ENCODE data around the gene TPM3. TPM values are rescaled to one million over a fixed set of nuclear protein-coding genes. Genes with fewer than 3 reads are reported as not detected.

The TPM3 gene
- total and polyA plus RNA-seq, 2 experiments from 2014 or later, result 120 to 139 TPM

- Histone ChIP-seq H3K27me3 (no peaks in the 10 kb centered on the region), H3K27ac (no peak overlapping the region), H3K4me3 (no peak overlapping the region), H3K9me3 (ENCODE audit: low read depth) (no peaks in the 10 kb centered on the region), H3K36me3 (no peaks in the 10 kb centered on the region), H3K4me1 (ENCODE audit: low read depth) (peaks cover under 1% of the 10 kb centered on the region)
- TF ChIP-seq, protein P1, sequence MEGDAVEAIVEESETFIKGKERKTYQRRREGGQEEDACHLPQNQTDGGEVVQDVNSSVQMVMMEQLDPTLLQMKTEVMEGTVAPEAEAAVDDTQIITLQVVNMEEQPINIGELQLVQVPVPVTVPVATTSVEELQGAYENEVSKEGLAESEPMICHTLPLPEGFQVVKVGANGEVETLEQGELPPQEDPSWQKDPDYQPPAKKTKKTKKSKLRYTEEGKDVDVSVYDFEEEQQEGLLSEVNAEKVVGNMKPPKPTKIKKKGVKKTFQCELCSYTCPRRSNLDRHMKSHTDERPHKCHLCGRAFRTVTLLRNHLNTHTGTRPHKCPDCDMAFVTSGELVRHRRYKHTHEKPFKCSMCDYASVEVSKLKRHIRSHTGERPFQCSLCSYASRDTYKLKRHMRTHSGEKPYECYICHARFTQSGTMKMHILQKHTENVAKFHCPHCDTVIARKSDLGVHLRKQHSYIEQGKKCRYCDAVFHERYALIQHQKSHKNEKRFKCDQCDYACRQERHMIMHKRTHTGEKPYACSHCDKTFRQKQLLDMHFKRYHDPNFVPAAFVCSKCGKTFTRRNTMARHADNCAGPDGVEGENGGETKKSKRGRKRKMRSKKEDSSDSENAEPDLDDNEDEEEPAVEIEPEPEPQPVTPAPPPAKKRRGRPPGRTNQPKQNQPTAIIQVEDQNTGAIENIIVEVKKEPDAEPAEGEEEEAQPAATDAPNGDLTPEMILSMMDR (IDR thresholded peaks at IDR 0.05; ENCODE audit: low read depth, low read length), result no peak
- DNase-seq (ENCODE audit: low read depth in 1 of 2, low spot score in 1 of 2), result no peak
Measured at GRCh38 chr1:154186852-154187501, 4.9 kb downstream of the TPM3 start.

DNA sequence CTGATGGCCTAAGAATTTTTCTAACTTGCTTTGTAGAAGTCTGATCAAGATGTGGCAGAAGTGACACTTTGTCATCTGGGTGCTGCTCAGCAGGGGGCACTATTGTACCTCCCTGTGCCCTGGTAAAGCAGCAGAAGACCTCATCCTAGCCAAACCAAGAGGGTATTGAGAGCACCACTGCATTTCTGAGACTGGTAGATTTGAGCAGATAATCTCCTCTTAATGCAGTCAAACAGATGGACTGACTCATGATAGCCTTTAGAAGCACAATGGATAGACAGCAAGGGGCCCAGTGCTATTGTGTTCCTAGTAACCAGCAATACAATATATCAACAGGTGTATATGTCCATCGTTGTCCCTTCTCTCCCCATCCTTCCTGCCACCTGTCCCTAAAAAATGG lies 5.7 kb downstream of the TPM3 start:
- no peaks in the 10 kb centered on the region for H3K9me3 ChIP-seq (ENCODE audit: low read depth)
- H3K36me3 ChIP-seq, result no peaks in the 10 kb centered on the region
- TF ChIP-seq, protein P1 (IDR thresholded peaks at IDR 0.05; ENCODE audit: low read depth, low read length), result peak; percentile 50
- peaks cover 7% of the 10 kb centered on the region for H3K4me1 ChIP-seq (ENCODE audit: low read depth)
- no peak overlapping the region for H3K4me3 ChIP-seq
- H3K27ac ChIP-seq, result no peak overlapping the region
- no peaks in the 10 kb centered on the region for H3K27me3 ChIP-seq
- peak; percentile 52 to 57 for DNase-seq (ENCODE audit: low read depth in 1 of 2, low spot score in 1 of 2)

DNA sequence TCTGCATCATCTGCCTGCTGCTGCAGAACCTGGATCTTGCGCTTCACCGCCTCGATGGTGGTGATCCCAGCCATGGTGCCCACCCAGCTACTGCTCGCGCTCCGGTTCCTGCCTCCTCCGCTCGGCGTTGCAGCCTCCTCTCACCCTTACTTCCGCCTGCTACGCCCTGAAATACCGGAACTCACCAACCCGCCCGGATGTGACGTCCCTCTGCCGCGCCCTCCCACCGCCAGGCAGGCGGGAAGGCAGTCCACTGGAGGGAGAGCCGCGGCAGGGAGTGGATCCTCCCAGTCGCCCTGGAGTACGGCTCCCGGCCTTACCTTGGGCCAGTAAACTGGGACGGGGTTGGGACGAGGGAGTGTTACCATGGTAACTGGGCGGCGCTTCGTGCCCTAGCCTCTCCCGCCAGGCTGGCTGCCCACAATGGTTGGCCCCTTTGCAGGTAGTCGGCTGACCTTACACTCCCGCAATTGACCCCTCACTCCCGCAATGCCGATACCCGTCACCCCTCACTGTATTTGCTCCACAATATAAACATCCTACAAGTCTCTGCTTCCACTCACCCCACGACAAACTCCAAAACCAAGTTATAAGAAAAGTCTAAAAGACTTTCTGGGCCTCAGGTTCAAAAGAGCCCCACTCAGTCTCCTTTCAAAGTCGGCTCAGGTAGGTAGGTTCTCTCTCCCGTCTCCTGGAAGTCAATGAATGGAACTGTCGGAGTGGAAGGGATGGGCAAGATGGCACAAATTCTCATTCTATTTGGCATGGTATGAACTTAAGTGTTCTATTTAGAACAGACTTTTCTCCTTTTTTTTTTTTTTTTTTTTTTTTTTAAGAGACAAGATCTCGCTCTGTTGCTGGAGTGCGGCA lies 8.6 kb downstream of the TPM3 start:
- peak overlapping the region; percentile 54 for H3K4me3 ChIP-seq
- H3K4me1 ChIP-seq (ENCODE audit: low read depth), result peaks cover 14% of the 10 kb centered on the region
- no peaks in the 10 kb centered on the region for H3K27me3 ChIP-seq
- H3K9me3 ChIP-seq (ENCODE audit: low read depth), result no peaks in the 10 kb centered on the region
- H3K27ac ChIP-seq, result peak overlapping the region; percentile 67
- TF ChIP-seq, protein P1 (IDR thresholded peaks at IDR 0.05; ENCODE audit: low read depth, low read length), result no peak
- DNase-seq (ENCODE audit: low read depth in 1 of 2, low spot score in 1 of 2), result peak; percentile 97 to 98
- no peaks in the 10 kb centered on the region for H3K36me3 ChIP-seq

GRCh38 chr1:154182344-154183045 lies 9.4 kb downstream of the TPM3 start:
- TF ChIP-seq, protein P1 (IDR thresholded peaks at IDR 0.05; ENCODE audit: low read depth, low read length), result peak; percentile 9
- Histone ChIP-seq H3K9me3 (ENCODE audit: low read depth) (no peaks in the 10 kb centered on the region), H3K27me3 (no peaks in the 10 kb centered on the region), H3K4me1 (ENCODE audit: low read depth) (peaks cover 18% of the 10 kb centered on the region), H3K36me3 (no peaks in the 10 kb centered on the region), H3K4me3 (peak overlapping the region; percentile 54), H3K27ac (peak overlapping the region; percentile 67)
- peak; percentile 64 to 89 for DNase-seq (ENCODE audit: low read depth in 1 of 2, low spot score in 1 of 2)

DNA sequence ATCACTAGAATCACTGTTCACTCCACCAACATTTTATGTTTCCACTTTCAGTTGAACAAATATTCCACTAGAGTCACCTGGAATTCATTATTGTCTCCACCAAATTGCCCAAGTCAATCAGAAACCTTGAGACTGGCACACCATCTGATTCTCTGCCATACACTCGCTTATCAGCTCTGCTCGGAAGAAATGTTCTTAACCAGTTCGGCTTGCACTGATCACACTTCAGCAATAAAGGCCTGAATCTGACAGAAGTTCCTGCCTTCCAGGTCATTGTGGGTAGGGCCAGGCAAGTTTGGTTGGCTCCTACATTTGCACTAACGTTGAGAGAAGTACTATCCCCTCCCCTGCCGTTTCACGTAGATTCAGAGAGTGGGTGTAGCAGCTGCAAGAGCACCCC lies 10.0 kb downstream of the TPM3 start:
- H3K4me3 ChIP-seq, result peak overlapping the region; percentile 54
- no peaks in the 10 kb centered on the region for H3K9me3 ChIP-seq (ENCODE audit: low read depth)
- peak overlapping the region; percentile 67 for H3K27ac ChIP-seq
- TF ChIP-seq, protein P1 (IDR thresholded peaks at IDR 0.05; ENCODE audit: low read depth, low read length), result no peak
- H3K36me3 ChIP-seq, result no peaks in the 10 kb centered on the region
- no peak for DNase-seq (ENCODE audit: low read depth in 1 of 2, low spot score in 1 of 2)
- no peaks in the 10 kb centered on the region for H3K27me3 ChIP-seq
- H3K4me1 ChIP-seq (ENCODE audit: low read depth), result peaks cover 18% of the 10 kb centered on the region
